ENCODE results near the gene CCDC146. TPM values are rescaled to one million over a fixed set of nuclear protein-coding genes. Genes with fewer than 3 reads are reported as not detected.

The CCDC146 gene
- total and polyA plus RNA-seq, 7 experiments from 2014 or later = 0.98 to 15.6 (median 14.5) TPM

GRCh38 chr7:77339726-77340125 lies 217.3 kb downstream of the CCDC146 start:
- Histone ChIP-seq H3K4me3 (ENCODE audit: low read length) (no peak overlapping the region), H3K36me3 (ENCODE audit: control insufficient read depth in 2 of 3, insufficient read depth in 3 of 3, low read length in 3 of 3) (no peaks in the 10 kb centered on the region), H3K27me3 (ENCODE audit: control insufficient read depth in 2 of 2, insufficient read depth in 2 of 2, low read length in 2 of 2) (no peaks in the 10 kb centered on the region), H3K9me3 (ENCODE audit: control insufficient read depth in 2 of 3, low read length in 3 of 3) (no peaks in the 10 kb centered on the region), H3K27ac (ENCODE audit: low read depth, low read length) (no peak overlapping the region), H3K4me1 (ENCODE audit: control insufficient read depth in 2 of 2, insufficient read depth in 2 of 2, low read length in 2 of 2) (peaks cover 6 to 9% of the 10 kb centered on the region in 2 donors)
- peaks cover 0 to 16% (median 5%) of the 10 kb centered on the region in 5 donors for H3K36me3 Mint-ChIP-seq
- H3K4me1 Mint-ChIP-seq = peaks cover 14 to 43% (median 26%) of the 10 kb centered on the region in 7 donors
- peaks cover 0 to 2% (median 0%) of the 10 kb centered on the region in 11 donors for H3K9me3 Mint-ChIP-seq
- POLR2A ChIA-PET = interaction anchor here (1.5 kb wide), 1 partner anchor 9 kb away, joined by 3 read pairs; no protein-coding TSS in a partner anchor
- peaks cover 0 to 2% (median 0%) of the 10 kb centered on the region in 5 donors for H3K27me3 Mint-ChIP-seq
- CTCF ChIA-PET = interaction anchor here (0.6 kb wide), 1 partner anchor 76 kb away, joined by 3 read pairs; the partner anchor contains the start of gene GSAP
- no peak overlapping the region for H3K4me3 Mint-ChIP-seq
- peak overlapping the region in 2 of 9 donors; percentile 19 to 22 for H3K27ac Mint-ChIP-seq
- no peak for DNase-seq
- ATAC-seq = no peak
- intact Hi-C loops (cut with micrococcal nuclease) = loop anchor here in 1 of 2 donors (2.0 kb wide), 1 partner anchor 15 kb away; no protein-coding TSS in a partner anchor

Other genes starting within 250 kb of the CCDC146 start
- gene SPDYE17, start 90.3 kb upstream of the CCDC146 start, total RNA-seq = not detected
- not detected for gene SPDYE17, start 90.3 kb upstream of the CCDC146 start, polyA plus RNA-seq
- gene SPDYE18, start 60.1 kb upstream of the CCDC146 start, total RNA-seq = 1 to 10 TPM; 1.1 to 3.3 (median 1.9) TPM
- not detected for gene SPDYE18, start 60.1 kb upstream of the CCDC146 start, polyA plus RNA-seq
- 100 to 1,000 TPM in 1 of 5 experiments, 10 to 100 TPM in 1, 1 to 10 TPM in 3; 2.8 to 129 (median 3.2) TPM for gene FGL2, start 77.2 kb downstream of the CCDC146 start, total RNA-seq
- under 1 TPM; 0.22 to 0.67 TPM for gene FGL2, start 77.2 kb downstream of the CCDC146 start, polyA plus RNA-seq